GM19099 (cell line): ENCODE data around the gene EIF4G2.
A peak's percentile ranks its signal among the peaks of the same experiment; 100 is the strongest.

Experiments
- POLR2A ChIP-seq: IDR thresholded peaks from 3 replicates; pipeline ENCODE4 v1.6.1; 2011; ENCODE audit warnings: low read depth; ENCODE audit not compliant: insufficient read length; ENCODE audit errors: extremely low read depth

The EIF4G2 gene

GRCh38 chr11:10761085-10761698 is 47.5 kb downstream of the EIF4G2 start:
- TF ChIP-seq POLR2A = no peak

- TF ChIP-seq POLR2A = no peak
Observed at GRCh38 chr11:10758957-10759356, 49.8 kb downstream of the EIF4G2 start.

- TF ChIP-seq POLR2A = no peak
Observed at GRCh38 chr11:10752486-10752885, 56.2 kb downstream of the EIF4G2 start.

- TF ChIP-seq POLR2A = no peak
Observed at GRCh38 chr11:10752061-10752460, 56.7 kb downstream of the EIF4G2 start.

DNA sequence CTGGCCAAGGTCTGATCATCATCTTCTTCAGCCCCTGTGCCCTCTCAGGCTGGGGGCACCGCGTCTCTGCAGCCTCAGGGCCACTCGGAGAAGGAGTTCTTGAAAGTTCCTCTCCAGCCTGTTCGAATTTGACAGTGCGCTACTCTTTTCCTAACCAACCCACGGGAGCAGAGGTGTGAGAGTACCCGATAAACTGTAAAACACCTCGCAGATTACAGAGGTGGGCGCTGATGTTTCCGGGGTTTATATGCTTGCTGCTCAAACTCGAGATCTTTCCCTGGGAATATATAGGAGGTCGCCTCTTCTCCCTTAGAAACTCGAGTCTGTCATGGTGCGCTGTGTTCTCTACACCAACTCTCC is 57.2 kb downstream of the EIF4G2 start:
- no peak for TF ChIP-seq POLR2A

DNA sequence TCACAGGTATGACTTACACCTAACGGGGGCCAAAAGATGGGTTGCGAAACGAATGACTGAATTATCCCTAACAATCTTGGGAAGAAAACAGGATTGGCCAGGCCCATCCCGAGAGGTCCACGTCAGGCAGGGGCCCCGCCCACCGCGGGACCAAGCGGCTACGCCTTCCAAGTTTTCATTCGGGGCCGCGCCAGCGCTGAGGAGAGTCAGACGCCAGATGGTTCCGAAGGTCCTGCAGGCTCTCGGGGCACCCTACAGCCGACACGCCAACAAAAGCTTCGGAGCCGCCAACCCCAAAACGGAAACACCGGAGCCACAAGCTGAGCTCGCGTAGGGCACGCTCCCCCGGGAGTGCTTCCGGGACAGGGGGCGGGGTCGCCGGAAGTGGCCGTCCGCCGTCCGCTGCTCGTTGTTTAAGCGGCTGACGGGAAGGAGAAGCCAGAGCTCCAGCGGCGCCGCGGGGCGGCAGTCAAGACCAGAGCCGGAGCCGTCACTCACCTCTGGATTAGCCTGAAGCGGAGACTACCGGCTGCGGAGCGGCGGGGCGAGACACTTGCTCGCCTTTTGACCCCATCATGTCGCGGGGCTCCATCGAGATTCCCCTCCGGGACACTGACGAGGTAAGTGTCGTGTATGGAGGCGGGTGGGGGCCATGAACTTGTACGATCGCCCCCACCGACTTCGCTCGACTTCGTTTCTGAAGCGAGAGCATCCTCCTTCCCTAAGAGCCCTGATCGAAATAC is 57.7 kb downstream of the EIF4G2 start, which contains the start of gene CTR9:
CTR9 (plus strand) TSS at position 409 of the 743 bp plus-strand sequence; CDS start at position 576, 167 bp downstream.
- TF ChIP-seq POLR2A = peak; percentile 97

- no peak for TF ChIP-seq POLR2A
Observed at GRCh38 chr11:10749476-10749875, 59.2 kb downstream of the EIF4G2 start.

- TF ChIP-seq POLR2A = no peak
Observed at GRCh38 chr11:10747733-10748132, 61.0 kb downstream of the EIF4G2 start.
